SK-N-SH (cell line): ENCODE measurements around the gene TMEM50B. TPM values are rescaled to one million over a fixed set of nuclear protein-coding genes. Genes with fewer than 3 reads are reported as not detected.

Experiments used
- CTCF ChIA-PET: fragments of 300-600, 350-600 bp; formaldehyde crosslinking; extraction: SDS; loops from one replicate; lab custom pipeline; 2021; lab: Yijun Ruan, JAX
- POLR2A ChIA-PET: fragments of 350-600 bp; sonication (Branson Sonifier 250); formaldehyde crosslinking; extraction: SDS; loops from one replicate; lab custom pipeline; 2020; ENCODE audit warnings: antibody characterized with exemption, inconsistent platforms; lab: Yijun Ruan, JAX
- DNase-seq: peaks from one replicate; pipeline ENCODE4 v3.0.0; 2012
- H2AFZ ChIP-seq: fragments of 200-600 bp; sonication (generic); 2 replicates; pipeline ENCODE4 v1.8.1; 2016; ENCODE audit warnings: antibody characterized with exemption, mild to moderate bottlenecking, low read depth
- H3F3A ChIP-seq: fragments of 200-600 bp; sonication (generic); replicated peaks from 2 replicates; pipeline ENCODE3; 2016; ENCODE audit warnings: antibody characterized with exemption, mild to moderate bottlenecking; ENCODE audit not compliant: insufficient read depth
- H3K27ac ChIP-seq, 2 experiments: fragments of 200-500 bp in 1 of 2; fragments of 200-600 bp in 1 of 2; sonication (Bioruptor generic) in 1 of 2; sonication (generic), shearing (Covaris generic) in 1 of 2; 2 replicates each; pipeline versions ENCODE4 v1.5.1 to v1.6.1; 2014 to 2016; ENCODE audit warnings: low read depth in 2 of 2, inconsistent platforms in 1 of 2, low read length in 1 of 2, mild to moderate bottlenecking in 1 of 2, mixed read lengths in 1 of 2
- H3K27me3 ChIP-seq: fragments of 200-600 bp; sonication (generic), shearing (Covaris generic); 2 replicates; pipeline ENCODE4 v1.6.1; 2016; ENCODE audit warnings: mixed run types; ENCODE audit not compliant: insufficient read depth
- H3K36me3 ChIP-seq, 2 experiments: fragments of 200-500 bp in 1 of 2; fragments of 200-600 bp in 1 of 2; sonication (Bioruptor generic) in 1 of 2; sonication (generic) in 1 of 2; replicated peaks in 1 of 2; 2 replicates each; pipeline versions ENCODE3 to v1.5.1; 2014 to 2016; ENCODE audit warnings: low read length in 1 of 2, mild to moderate bottlenecking in 1 of 2; ENCODE audit not compliant: insufficient read depth in 2 of 2, control insufficient read depth in 1 of 2
- H3K4me1 ChIP-seq, 2 experiments: fragments of 200-500 bp in 1 of 2; fragments of 200-600 bp in 1 of 2; sonication (Bioruptor generic) in 1 of 2; sonication (generic), shearing (Covaris generic) in 1 of 2; 2 replicates each; pipeline versions ENCODE4 v1.5.1 to v1.6.1; 2014 to 2016; ENCODE audit warnings: low read depth in 1 of 2, low read length in 1 of 2, mixed run types in 1 of 2; ENCODE audit not compliant: insufficient read depth in 2 of 2, control insufficient read depth in 1 of 2
- H3K4me2 ChIP-seq: fragments of 200-600 bp; sonication (generic), shearing (Covaris generic); 2 replicates; pipeline ENCODE4 v1.6.1; 2017; ENCODE audit warnings: mixed run types
- H3K4me3 ChIP-seq, 2 experiments: fragments of 200-500 bp in 1 of 2; fragments of 200-600 bp in 1 of 2; sonication (Bioruptor generic) in 1 of 2; sonication (generic), shearing (Covaris generic) in 1 of 2; 2 replicates each; pipeline versions ENCODE4 v1.5.1 to v1.8.1; 2014 to 2016; ENCODE audit warnings: low read depth in 2 of 2, inconsistent platforms in 1 of 2, low read length in 1 of 2, mild to moderate bottlenecking in 1 of 2, mixed read lengths in 1 of 2, moderate library complexity in 1 of 2
- H3K79me2 ChIP-seq: fragments of 200-600 bp; sonication (generic); 2 replicates; pipeline ENCODE4 v1.8.1; 2017; ENCODE audit warnings: mild to moderate bottlenecking; ENCODE audit not compliant: insufficient read depth
- H3K9ac ChIP-seq: fragments of 200-600 bp; sonication (generic); 2 replicates; pipeline ENCODE4 v1.6.1; 2017; ENCODE audit warnings: mixed run types
- H3K9me2 ChIP-seq: fragments of 200-600 bp; sonication (generic); 2 replicates; pipeline ENCODE4 v1.6.1; 2017; ENCODE audit warnings: mixed run types
- H3K9me3 ChIP-seq: fragments of 200-600 bp; sonication (generic); 2 replicates; pipeline ENCODE4 v1.6.1; 2017; ENCODE audit warnings: mixed run types, mild to moderate bottlenecking, moderate library complexity
- H4K20me1 ChIP-seq: fragments of 200-600 bp; sonication (generic); 2 replicates; pipeline ENCODE4 v1.6.1; 2017; ENCODE audit warnings: mild to moderate bottlenecking, mixed run types; ENCODE audit not compliant: insufficient read depth
- CHD2 ChIP-seq: fragments of 150-350 bp; IDR thresholded peaks from 2 replicates; pipeline ENCODE4 v1.6.1; 2018; ENCODE audit warnings: low read length; ENCODE audit not compliant: partially characterized antibody
- ELF1 ChIP-seq: IDR thresholded peaks from 2 replicates; pipeline ENCODE4 v1.4.0; 2012
- EP300 ChIP-seq, 2 experiments: IDR thresholded peaks; 2 replicates each; pipeline versions ENCODE4 v1.4.0 to v1.6.1; 2012; ENCODE audit warnings: borderline replicate concordance in 1 of 2, low read depth in 1 of 2, low read length in 1 of 2
- EZH2phosphoT487 ChIP-seq: fragments of 200-600 bp; sonication (generic); IDR thresholded peaks from 2 replicates; pipeline ENCODE4 v1.6.1; 2017; ENCODE audit warnings: low read depth, mixed run types, mild to moderate bottlenecking, antibody characterized with exemption, moderate library complexity, borderline replicate concordance
- FOSL2 ChIP-seq: IDR thresholded peaks from 2 replicates; pipeline ENCODE4 v1.4.0; 2012; ENCODE audit warnings: low read depth, mild to moderate bottlenecking, moderate library complexity, borderline replicate concordance
- FOXM1 ChIP-seq: IDR thresholded peaks from 2 replicates; pipeline ENCODE4 v1.4.0; 2012; ENCODE audit warnings: low read depth, mild to moderate bottlenecking
- GABPA ChIP-seq: IDR thresholded peaks from 2 replicates; pipeline ENCODE4 v1.4.0; 2012; ENCODE audit warnings: low read depth, mild to moderate bottlenecking
- GATA2 ChIP-seq: sonication (generic); formaldehyde crosslinking; IDR thresholded peaks from 2 replicates; pipeline ENCODE4 v1.5.0; 2020; ENCODE audit warnings: mild to moderate bottlenecking, missing genetic modification reagents
- IRF3 ChIP-seq: fragments of 150-350 bp; IDR thresholded peaks from 2 replicates; pipeline ENCODE4 v1.6.1; 2016; ENCODE audit warnings: mild to moderate bottlenecking, low read depth, low read length
- MAX ChIP-seq: IDR thresholded peaks from 2 replicates; pipeline ENCODE4 v1.4.0; 2012; ENCODE audit warnings: low read depth
- MEF2A ChIP-seq: IDR thresholded peaks from 2 replicates; pipeline ENCODE4 v1.4.0; 2012; ENCODE audit warnings: low read depth, borderline replicate concordance
- MXI1 ChIP-seq: IDR thresholded peaks from 2 replicates; pipeline ENCODE4 v1.6.1; 2012; ENCODE audit warnings: mild to moderate bottlenecking, low read depth, low read length, improper control_type of control experiment
- NFIC ChIP-seq: IDR thresholded peaks from 2 replicates; pipeline ENCODE4 v1.4.0; 2012; ENCODE audit warnings: borderline replicate concordance
- NRF1 ChIP-seq: IDR thresholded peaks from 2 replicates; pipeline ENCODE4 v1.6.1; 2012; ENCODE audit warnings: low read depth, mild to moderate bottlenecking, low read length
- POLR2AphosphoS5 ChIP-seq: IDR thresholded peaks from 2 replicates; pipeline ENCODE4 v1.6.1; 2012; ENCODE audit warnings: low read depth, low read length
- RCOR1 ChIP-seq: fragments of 150-350 bp; IDR thresholded peaks from 2 replicates; pipeline ENCODE4 v1.6.1; 2017; ENCODE audit warnings: antibody characterized with exemption, low read length
- RFX5 ChIP-seq: IDR thresholded peaks from 2 replicates; pipeline ENCODE4 v1.6.1; 2012; ENCODE audit warnings: mild to moderate bottlenecking, improper control_type of control experiment, low read length
- RXRA ChIP-seq: IDR thresholded peaks from 2 replicates; pipeline ENCODE4 v1.4.0; 2012; ENCODE audit warnings: low read depth, mild to moderate bottlenecking, borderline replicate concordance
- SIN3A ChIP-seq: IDR thresholded peaks from 2 replicates; pipeline ENCODE4 v1.6.1; 2012; ENCODE audit warnings: low read depth, mild to moderate bottlenecking, low read length, moderate library complexity, borderline replicate concordance
- SMC3 ChIP-seq: IDR thresholded peaks from 2 replicates; pipeline ENCODE4 v1.6.1; 2012; ENCODE audit warnings: low read depth, low read length, improper control_type of control experiment
- TAF1 ChIP-seq: IDR thresholded peaks from 2 replicates; pipeline ENCODE4 v1.6.1; 2012; ENCODE audit warnings: low read depth, mild to moderate bottlenecking, low read length, moderate library complexity, borderline replicate concordance
- TCF12 ChIP-seq: IDR thresholded peaks from 2 replicates; pipeline ENCODE4 v1.4.0; 2012
- TEAD4 ChIP-seq: IDR thresholded peaks from 2 replicates; pipeline ENCODE4 v1.4.0; 2012; ENCODE audit warnings: mild to moderate bottlenecking, borderline replicate concordance; ENCODE audit not compliant: insufficient read depth
- YY1 ChIP-seq: IDR thresholded peaks from 2 replicates; pipeline ENCODE4 v1.4.0; 2012; ENCODE audit warnings: low read depth, mild to moderate bottlenecking
- WGBS: methylation state at CpG from one replicate; pipeline ENCODE4 v1.1.6; 2017; ENCODE audit warnings: low lambda C conversion rate; 5-methylcytosine and 5-hydroxymethylcytosine counted together
- polyA plus RNA-seq, 3 experiments: library from polyadenylated mRNA; depleted of rRNA; stranded (reverse); fragments of >200 nt; gene quantifications; 2 replicates each; pipeline ENCODE4 v1.2.3, GENCODE V29; 2012
- TF ChIP-seq, protein P1 (sequence below): IDR thresholded peaks from 2 replicates; pipeline ENCODE4; 2012
- TF ChIP-seq, protein P2 (sequence below): fragments of 150-350 bp; IDR thresholded peaks from 2 replicates; pipeline ENCODE4 v1.6.1; 2017; ENCODE audit warnings: antibody characterized with exemption, low read length, low read depth, borderline replicate concordance

The TMEM50B gene
- 27.3 and 41.3 TPM in 2 replicates for polyA plus RNA-seq (2012; rRNA removed)
- polyA plus RNA-seq (2012; cell fraction: cytosol; rRNA removed): 32.1 and 37.1 TPM in 2 replicates
- 82.0 and 121 TPM in 2 replicates for polyA plus RNA-seq (2012; cell fraction: nucleus; rRNA removed)

- WGBS: 0% methylated on average over 10 of the region's 93 CpGs
- peak within 1 kb of the TSS; percentile 97 for H2AFZ ChIP-seq
- ChIA-PET POLR2A (interaction anchor here (0.9 to 4.0 kb wide), 7 partner anchors 11 to 171 kb away, joined by 3 to 56 read pairs (median 4); partner anchors contain the start of genes DNAJC28, DONSON and IFNAR1), CTCF (interaction anchor here (0.5 to 2.1 kb wide), 12 partner anchors 11 to 749 kb away, joined by 3 to 15 read pairs (median 4); partner anchors contain the start of gene DNAJC28)
- no peaks in the 10 kb centered on the region for H3K9me2 ChIP-seq
- peaks cover 16% of the 10 kb centered on the region for H3F3A ChIP-seq
- DNase-seq: peak; percentile 98
- no peaks in the 10 kb centered on the region for H3K27me3 ChIP-seq
- H3K4me3 ChIP-seq: peak within 1 kb of the TSS; percentile 67 to 80
- peaks cover 0 to 4% of the 10 kb centered on the region in 2 experiments; a peak in 1 of 4 replicates for H3K4me1 ChIP-seq
- H3K79me2 ChIP-seq: peaks cover 39% of the 10 kb centered on the region
- H3K9me3 ChIP-seq: no peaks in the 10 kb centered on the region
- no peaks in the 10 kb centered on the region; the same call in 1 of the 2 replicates for H4K20me1 ChIP-seq
- no peaks in the 10 kb centered on the region for H3K36me3 ChIP-seq
- H3K27ac ChIP-seq: peak within 1 kb of the TSS; percentile 87 to 90
- peak within 1 kb of the TSS; percentile 85 for H3K4me2 ChIP-seq
- H3K9ac ChIP-seq: peak within 1 kb of the TSS; percentile 89
- TF ChIP-seq GABPA (no peak; the same call in 1 of the 2 replicates), GATA2 (CRISPR knock-in tag) (no peak), CHD2 (peak; percentile 88), NRF1 (peak; percentile 51), TEAD4 (no peak), NFIC (no peak), RFX5 (no peak), EZH2phosphoT487 (no peak), YY1 (peak; percentile 59), TAF1 (peak; percentile 83), TCF12 (no peak; the same call in 1 of the 2 replicates), FOSL2 (no peak), SMC3 (no peak), RXRA (no peak), MAX (peak; percentile 6; the same call in 1 of the 2 replicates), ELF1 (0 out of 2 replicates have a peak, but pooled peaks have one; percentile 22), POLR2AphosphoS5 (peak; percentile 84), IRF3 (no peak), RCOR1 (no peak; the same call in 1 of the 2 replicates), FOXM1 (no peak), MXI1 (peak; percentile 65), SIN3A (peak; percentile 46; the same call in 1 of the 2 replicates), MEF2A (no peak), EP300 (IDR thresholded peaks at IDR 0.05; ENCODE audit: borderline replicate concordance in 1 of 2, low read depth in 1 of 2, low read length in 1 of 2) (0 out of 4 replicates have a peak, but pooled peaks of 1 of the 2 experiments have one; percentile 14)
- TF ChIP-seq, protein P1, sequence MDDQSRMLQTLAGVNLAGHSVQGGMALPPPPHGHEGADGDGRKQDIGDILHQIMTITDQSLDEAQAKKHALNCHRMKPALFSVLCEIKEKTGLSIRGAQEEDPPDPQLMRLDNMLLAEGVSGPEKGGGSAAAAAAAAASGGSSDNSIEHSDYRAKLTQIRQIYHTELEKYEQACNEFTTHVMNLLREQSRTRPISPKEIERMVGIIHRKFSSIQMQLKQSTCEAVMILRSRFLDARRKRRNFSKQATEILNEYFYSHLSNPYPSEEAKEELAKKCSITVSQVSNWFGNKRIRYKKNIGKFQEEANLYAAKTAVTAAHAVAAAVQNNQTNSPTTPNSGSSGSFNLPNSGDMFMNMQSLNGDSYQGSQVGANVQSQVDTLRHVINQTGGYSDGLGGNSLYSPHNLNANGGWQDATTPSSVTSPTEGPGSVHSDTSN: no peak
- TF ChIP-seq, protein P2, sequence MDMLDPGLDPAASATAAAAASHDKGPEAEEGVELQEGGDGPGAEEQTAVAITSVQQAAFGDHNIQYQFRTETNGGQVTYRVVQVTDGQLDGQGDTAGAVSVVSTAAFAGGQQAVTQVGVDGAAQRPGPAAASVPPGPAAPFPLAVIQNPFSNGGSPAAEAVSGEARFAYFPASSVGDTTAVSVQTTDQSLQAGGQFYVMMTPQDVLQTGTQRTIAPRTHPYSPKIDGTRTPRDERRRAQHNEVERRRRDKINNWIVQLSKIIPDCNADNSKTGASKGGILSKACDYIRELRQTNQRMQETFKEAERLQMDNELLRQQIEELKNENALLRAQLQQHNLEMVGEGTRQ: no peak
Observed at GRCh38 chr21:33479679-33480480, at the start of gene TMEM50B. TMEM50B (minus strand) TSS chr21:33479974; CDS start chr21:33468885, 11,089 bp downstream.
